Activated gamma-delta T cell treated with Interleukin-2 at 50 U/mL for 16 hours (primary cell): ENCODE results near the gene CHST9.
"Not testable (repeated sequence)": the region's sequence is repeated elsewhere in the genome, so short reads cannot be mapped to it uniquely, and the experiment has no call there.

Experiments
- DNase-seq: peaks from one replicate; pipeline ENCODE4 v3.0.0-alpha.2; 2020

Gene CHST9

GRCh38 chr18:26992926-26993325 lies 192.2 kb downstream of the CHST9 start:
- DNase-seq: no peak

GRCh38 chr18:26989842-26990241 lies 195.3 kb downstream of the CHST9 start:
- no peak for DNase-seq

- DNase-seq: no peak
These were observed 203.6 kb downstream of the CHST9 start for GRCh38 chr18:26981360-26982082.

DNA sequence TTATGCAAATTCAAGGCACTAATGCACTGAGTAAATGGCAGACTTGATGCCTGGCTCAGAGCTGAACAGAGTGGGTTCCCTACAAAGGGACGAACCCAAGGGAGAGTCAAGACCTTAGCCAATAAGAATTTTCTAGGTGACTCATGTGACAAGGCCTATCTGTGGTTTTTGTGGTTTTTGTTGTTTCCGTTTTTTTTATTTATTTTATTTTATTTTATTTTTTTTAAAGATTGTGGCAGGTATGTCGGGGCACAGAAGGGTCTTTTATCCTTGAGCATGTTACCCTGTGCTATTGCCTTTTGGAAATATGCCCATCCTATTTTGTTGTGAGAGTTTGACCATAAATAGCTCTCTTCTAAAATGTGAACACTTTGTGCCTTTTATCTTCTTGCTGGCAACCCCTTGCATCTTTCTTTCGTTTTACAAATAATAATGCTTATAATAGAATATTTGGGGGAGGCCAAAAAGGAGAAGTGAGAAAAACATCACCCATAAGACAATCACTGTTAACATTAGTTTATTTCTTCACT lies 206.2 kb downstream of the CHST9 start:
- no peak for DNase-seq

- no peak for DNase-seq
These were observed 207.3 kb downstream of the CHST9 start for GRCh38 chr18:26977781-26978180.

- DNase-seq: no peak
These were observed 208.9 kb downstream of the CHST9 start for GRCh38 chr18:26976206-26976605.

DNA sequence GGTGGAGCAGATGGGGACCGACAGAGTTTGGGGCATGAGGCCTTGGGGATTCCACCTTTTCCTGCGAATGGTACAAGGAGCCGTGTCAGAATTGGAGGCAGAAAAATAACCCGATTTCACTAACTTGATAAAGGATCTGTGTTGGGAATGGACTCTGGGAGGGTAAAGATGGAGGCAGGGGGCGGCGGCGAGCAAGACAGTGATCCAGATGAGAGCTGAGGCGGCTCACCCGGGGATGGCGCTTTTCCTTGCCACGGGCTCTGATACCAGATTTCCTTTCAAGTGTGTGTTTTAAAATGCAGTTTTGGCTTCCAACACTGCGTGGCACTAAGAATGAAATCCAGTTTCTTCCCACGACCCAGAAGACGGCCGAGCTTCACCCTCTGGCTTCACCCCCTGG lies 212.6 kb downstream of the CHST9 start:
- not testable (repeated sequence) for DNase-seq

- no peak for DNase-seq
These were observed 213.7 kb downstream of the CHST9 start for GRCh38 chr18:26971409-26971808.

DNA sequence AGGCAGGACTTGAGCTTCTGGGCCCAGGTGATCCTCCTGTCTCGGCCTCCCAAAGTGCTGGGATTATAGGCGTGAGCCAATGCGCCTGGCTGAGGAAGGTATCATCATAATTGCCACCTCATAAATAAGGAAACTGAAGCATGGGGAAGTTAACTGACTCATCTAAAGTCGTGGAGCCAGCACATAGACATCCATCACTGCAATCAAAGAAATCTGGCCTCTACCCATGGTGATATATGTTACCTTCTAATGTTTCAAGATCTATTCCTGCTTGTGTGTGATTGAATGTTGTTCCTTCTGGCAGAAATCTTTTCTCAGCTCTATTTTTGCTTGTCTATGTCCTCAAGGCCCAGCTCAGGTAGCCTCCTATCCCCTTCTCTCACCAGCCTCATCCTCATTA lies 214.5 kb downstream of the CHST9 start:
- DNase-seq: no peak

DNA sequence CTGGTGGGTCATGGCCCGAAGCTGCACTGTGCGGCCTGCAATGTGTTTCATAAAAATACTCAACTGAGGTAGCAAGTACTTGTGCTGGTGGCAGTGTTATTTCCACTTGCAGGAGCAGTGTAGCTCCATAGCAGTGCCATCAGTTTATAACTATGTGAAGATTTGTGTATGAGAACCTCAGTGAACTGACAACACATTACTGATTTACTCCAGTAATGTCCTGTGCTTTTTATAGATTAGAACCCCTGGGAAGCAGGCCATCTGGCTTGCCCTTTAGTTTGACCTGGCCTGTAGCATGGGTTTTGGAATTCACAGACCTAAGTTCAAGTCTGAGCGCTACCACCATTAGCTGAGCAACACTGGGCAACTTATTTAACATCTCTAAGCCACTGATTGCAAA lies 219.9 kb downstream of the CHST9 start:
- DNase-seq: no peak

DNA sequence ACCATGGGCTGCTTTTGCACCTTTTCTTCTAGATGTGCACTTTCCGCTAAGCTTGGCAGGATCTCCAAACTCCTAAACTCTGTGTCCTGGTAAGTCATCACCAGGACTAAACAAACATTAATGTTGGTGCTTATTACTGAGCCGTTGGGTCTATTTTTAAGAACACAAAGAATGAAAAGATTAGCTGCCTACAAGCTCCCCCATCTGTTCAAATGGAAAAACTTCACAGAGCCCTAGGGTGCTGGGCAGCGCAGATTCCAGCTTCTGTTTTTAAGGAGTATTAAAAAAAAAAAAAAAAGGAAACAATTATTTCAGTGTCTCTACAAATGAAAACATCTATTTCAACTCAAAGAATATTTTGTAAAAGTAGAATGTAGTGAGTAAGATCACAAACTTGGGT lies 221.8 kb downstream of the CHST9 start:
- DNase-seq: no peak

- no peak for DNase-seq
These were observed 223.3 kb downstream of the CHST9 start for GRCh38 chr18:26961839-26962238.

DNA sequence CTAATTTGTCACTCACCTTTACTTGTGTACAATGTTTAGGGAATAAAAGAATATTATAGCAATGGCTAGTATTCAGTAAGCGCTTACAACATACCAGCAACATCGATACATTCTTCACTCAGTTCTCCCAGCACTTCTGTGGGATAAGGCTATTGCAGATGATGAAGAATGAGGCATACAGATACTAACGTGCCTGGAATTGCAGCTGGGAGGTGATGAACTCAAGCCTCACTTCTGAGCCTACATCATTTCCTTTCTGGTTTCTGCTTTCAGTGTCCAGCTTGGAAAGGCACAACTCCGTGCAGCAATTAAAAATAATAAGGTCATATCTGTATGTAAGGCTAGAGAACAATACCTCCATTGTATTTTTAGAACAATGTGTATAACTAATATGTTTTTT lies 224.2 kb downstream of the CHST9 start:
- no peak for DNase-seq

- no peak for DNase-seq
These were observed 228.2 kb downstream of the CHST9 start for GRCh38 chr18:26956863-26957262.

DNA sequence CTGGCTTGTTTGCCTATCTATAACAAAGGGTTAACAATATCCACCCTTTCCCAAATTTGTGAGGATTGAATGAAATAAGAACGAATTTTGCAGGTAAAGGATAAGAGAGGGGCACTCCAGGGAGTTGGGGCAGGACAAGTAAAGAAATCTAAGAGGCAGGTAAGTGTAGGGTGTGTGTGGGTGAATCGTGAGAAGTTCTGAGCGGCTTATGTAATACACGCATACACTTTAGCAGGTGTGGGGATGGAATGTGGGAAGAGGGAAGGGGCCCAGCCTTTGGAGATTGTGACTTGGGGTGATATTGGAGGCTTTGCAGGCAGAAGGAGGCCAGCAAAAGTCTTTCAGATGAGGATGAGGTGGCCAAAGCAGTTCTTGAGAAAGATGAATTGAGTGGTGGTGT lies 236.4 kb downstream of the CHST9 start:
- DNase-seq: no peak

DNA sequence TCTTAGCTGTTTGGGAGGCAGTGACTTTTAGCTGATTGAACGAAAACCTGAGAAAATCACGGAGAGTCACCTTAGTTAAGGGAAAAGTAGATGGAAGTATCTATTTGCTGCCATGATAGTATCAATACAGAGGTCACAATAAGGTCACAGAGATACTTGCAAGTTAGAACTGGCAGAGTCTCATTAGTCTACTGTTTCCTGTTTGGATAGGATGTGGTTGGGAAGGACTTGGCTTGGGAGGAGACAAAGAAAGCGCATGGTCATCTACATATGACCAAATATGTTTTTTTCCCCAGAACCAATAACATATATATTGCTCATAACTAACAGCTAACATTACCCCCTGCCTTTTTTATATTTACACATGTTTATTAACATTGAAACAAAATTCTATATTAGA lies 241.2 kb downstream of the CHST9 start:
- no peak for DNase-seq

DNA sequence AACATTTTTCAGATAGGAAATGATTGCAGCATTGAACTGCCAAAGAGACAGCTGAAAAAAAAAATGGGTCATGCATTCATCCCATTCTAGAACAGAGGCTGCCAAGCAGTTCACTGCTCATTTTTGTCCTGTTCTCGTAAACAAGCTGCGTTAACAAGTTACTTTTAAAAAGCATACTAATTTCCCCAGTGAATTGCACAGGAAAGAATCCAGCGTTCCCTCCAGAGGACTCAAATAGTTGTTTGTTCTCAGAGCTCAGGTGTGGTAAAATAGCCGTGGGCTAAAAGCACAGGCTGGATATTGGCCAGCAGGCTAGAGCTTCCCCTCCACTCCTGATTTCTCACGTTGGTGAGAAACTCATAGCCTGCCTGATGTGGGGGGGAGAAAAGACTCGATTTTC lies 243.5 kb downstream of the CHST9 start:
- no peak for DNase-seq

DNA sequence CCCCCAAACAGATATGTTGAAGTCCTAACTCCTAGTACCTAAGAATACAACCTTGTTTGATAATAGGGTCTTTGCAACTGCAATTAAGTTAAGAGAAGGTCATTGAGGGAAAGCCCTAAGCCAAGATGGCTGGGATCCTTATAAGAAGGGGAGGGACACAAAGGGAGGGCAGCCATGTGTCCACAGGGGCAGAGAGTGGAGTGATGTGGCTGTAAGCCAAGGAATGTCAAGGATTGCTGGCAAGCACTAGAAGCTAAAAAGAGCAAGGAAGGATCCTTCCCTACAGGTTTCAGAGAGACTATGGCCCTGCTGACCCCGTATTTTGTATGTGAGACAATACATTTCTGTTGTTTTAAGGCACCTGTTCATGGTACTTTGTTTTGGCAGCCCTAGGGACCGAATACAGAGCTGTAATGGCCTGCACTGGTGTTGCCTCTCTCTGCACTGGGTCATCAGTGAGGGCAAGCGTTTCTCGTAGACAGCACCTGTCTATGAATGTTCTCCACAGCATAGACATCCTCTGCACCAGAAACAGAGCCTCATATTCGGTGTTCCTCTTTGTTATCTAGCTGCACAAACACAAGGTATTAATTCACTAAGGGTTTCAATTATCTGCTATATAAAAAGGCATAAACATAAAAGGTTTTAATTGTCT lies 244.2 kb downstream of the CHST9 start:
- DNase-seq: no peak

DNA sequence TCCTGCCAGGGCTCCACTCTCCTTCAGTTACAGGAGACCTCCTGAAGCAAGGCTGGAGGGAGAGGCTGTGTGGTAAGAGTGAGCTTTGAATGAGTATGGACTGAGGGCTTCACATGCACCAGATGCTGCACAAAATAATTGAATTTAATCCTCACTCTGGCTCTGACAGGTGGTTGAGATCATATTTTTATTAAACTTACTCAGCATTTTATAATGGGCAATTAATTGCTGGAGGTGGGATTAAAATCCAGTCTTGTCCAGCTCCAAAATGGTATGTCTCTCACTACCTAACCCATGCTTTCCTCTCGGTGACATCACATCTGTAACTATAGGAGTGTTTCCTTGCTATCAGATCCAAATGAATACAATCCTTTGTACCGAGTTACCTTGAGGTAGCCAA lies 253.4 kb downstream of the CHST9 start:
- no peak for DNase-seq

GRCh38 chr18:26930630-26931029 lies 254.5 kb downstream of the CHST9 start:
- DNase-seq: no peak

- no peak for DNase-seq
These were observed 256.3 kb downstream of the CHST9 start for GRCh38 chr18:26928670-26929313.

GRCh38 chr18:26927822-26928221 lies 257.3 kb downstream of the CHST9 start:
- DNase-seq: not testable (repeated sequence)

DNA sequence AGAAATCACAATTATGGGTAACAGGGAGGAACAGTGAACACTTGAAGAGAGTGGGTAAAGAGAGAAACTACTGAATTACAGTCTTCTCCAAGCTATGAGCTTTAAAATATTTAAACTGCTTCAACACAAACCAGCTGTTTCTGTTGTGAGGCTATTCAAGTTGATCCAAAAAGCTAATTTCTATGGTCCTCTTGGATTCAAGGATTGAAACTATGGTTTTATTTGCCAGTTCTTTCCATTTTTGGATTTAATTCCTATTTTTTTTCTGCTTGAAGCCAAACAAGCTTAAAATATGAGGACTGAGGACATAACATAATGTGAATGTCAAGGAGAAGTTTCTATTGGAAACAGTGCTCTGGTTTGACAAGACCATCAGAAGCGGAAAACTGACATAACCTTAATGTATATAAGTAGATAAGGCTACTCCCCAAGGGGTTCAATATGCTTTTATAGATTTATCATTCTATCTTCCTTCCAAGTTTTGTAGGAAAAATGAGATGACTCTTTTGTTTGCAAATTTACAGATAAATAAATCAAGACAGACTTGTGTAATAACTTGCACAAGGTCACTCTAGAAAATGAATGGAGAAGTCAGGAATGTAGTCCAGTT lies 258.9 kb downstream of the CHST9 start:
- DNase-seq: no peak

GRCh38 chr18:26925313-26925712 lies 259.8 kb downstream of the CHST9 start:
- DNase-seq: no peak
